HEK293 (cell line): ENCODE data around the gene ANO8.

ENCODE experiments used
- CTCF ChIA-PET: fragments of 350-600 bp; formaldehyde crosslinking; extraction: SDS; loops from one replicate; lab custom pipeline; 2021; ENCODE audit warnings: antibody characterized with exemption; lab: Yijun Ruan, JAX
- POLR2A ChIA-PET: fragments of 300-600 bp; formaldehyde crosslinking; extraction: SDS; loops from one replicate; lab custom pipeline; 2020; ENCODE audit warnings: antibody characterized with exemption, inconsistent platforms; lab: Yijun Ruan, JAX
- H3K27ac ChIP-seq: fragments of 200-500 bp; sonication (Bioruptor generic); 2 replicates; pipeline ENCODE4 v1.5.1; 2014; ENCODE audit warnings: low read depth, low read length, control low read depth, inconsistent platforms; ENCODE audit errors: extremely low read depth
- H3K36me3 ChIP-seq, 2 experiments: fragments of 200-500 bp in 1 of 2; sonication (Bioruptor generic) in 1 of 2; 1 replicate in 1 of 2; 2 replicates in 1 of 2; pipeline ENCODE4 v1.5.1; 2014 to 2017; ENCODE audit warnings: inconsistent platforms in 2 of 2, low read length in 2 of 2; ENCODE audit not compliant: control insufficient read depth in 2 of 2, insufficient read depth in 1 of 2
- H3K4me1 ChIP-seq: fragments of 200-500 bp; sonication (Bioruptor generic); 2 replicates; pipeline ENCODE4 v1.5.1; 2014; ENCODE audit warnings: mild to moderate bottlenecking, low read length, inconsistent platforms; ENCODE audit not compliant: control insufficient read depth, insufficient read depth
- H3K4me3 ChIP-seq: 2 replicates; pipeline ENCODE4 v1.5.1; 2011; ENCODE audit warnings: low read depth, mild to moderate bottlenecking, control low read depth, low read length, moderate library complexity
- H3K9me3 ChIP-seq: fragments of 200-500 bp; sonication (Bioruptor generic); 2 replicates; pipeline ENCODE4 v1.5.1; 2014; ENCODE audit warnings: low read depth, low read length, inconsistent platforms; ENCODE audit not compliant: control insufficient read depth, insufficient read depth
- GLIS2 ChIP-seq: fragments of 450-650 bp; formaldehyde crosslinking; IDR thresholded peaks from 2 replicates; pipeline ENCODE4 v1.5.1; 2016; ENCODE audit warnings: missing biosample characterization, missing genetic modification characterization
- KLF16 ChIP-seq: fragments of 450-650 bp; formaldehyde crosslinking; IDR thresholded peaks from 2 replicates; pipeline ENCODE4 v1.5.1; 2017; ENCODE audit warnings: missing biosample characterization, missing genetic modification characterization
- MEIS1 ChIP-seq: sonication (generic); formaldehyde crosslinking; IDR thresholded peaks from 2 replicates; pipeline ENCODE4 v1.8.1; 2022; ENCODE audit warnings: missing genetic modification reagents, mild to moderate bottlenecking, borderline replicate concordance
- SCRT2 ChIP-seq: fragments of 450-650 bp; formaldehyde crosslinking; IDR thresholded peaks from 2 replicates; pipeline ENCODE4 v1.5.1; 2016; ENCODE audit warnings: missing biosample characterization, missing genetic modification characterization
- SP3 ChIP-seq: fragments of 450-650 bp; formaldehyde crosslinking; IDR thresholded peaks from 2 replicates; pipeline ENCODE4 v1.5.1; 2016; ENCODE audit warnings: missing biosample characterization, missing genetic modification characterization
- YY1 ChIP-seq: fragments of 450-650 bp; formaldehyde crosslinking; IDR thresholded peaks from 2 replicates; pipeline ENCODE4 v1.5.1; 2018; ENCODE audit warnings: missing biosample characterization, missing genetic modification characterization
- ZBTB17 ChIP-seq: fragments of 450-650 bp; formaldehyde crosslinking; IDR thresholded peaks from 2 replicates; pipeline ENCODE4 v1.5.1; 2016; ENCODE audit warnings: missing biosample characterization, missing genetic modification characterization
- ZNF132 ChIP-seq: fragments of 450-650 bp; formaldehyde crosslinking; IDR thresholded peaks from 2 replicates; pipeline ENCODE4 v1.5.1; 2017; ENCODE audit warnings: missing biosample characterization, missing genetic modification characterization, borderline replicate concordance
- ZNF16 ChIP-seq: fragments of 450-650 bp; formaldehyde crosslinking; IDR thresholded peaks from 2 replicates; pipeline ENCODE4 v1.5.1; 2016; ENCODE audit warnings: low read depth, missing biosample characterization, missing genetic modification characterization
- ZNF2 ChIP-seq: fragments of 450-650 bp; formaldehyde crosslinking; IDR thresholded peaks from 2 replicates; pipeline ENCODE4 v1.5.1; 2016; ENCODE audit warnings: missing biosample characterization, missing genetic modification characterization
- ZNF324 ChIP-seq: fragments of 450-650 bp; formaldehyde crosslinking; IDR thresholded peaks from 2 replicates; pipeline ENCODE4 v1.5.1; 2016; ENCODE audit warnings: missing biosample characterization, missing genetic modification characterization
- ZNF350 ChIP-seq: fragments of 450-650 bp; formaldehyde crosslinking; IDR thresholded peaks from 2 replicates; pipeline ENCODE4 v1.5.0; 2017; ENCODE audit warnings: missing biosample characterization, mild to moderate bottlenecking, missing genetic modification characterization
- ZNF501 ChIP-seq: fragments of 450-650 bp; formaldehyde crosslinking; IDR thresholded peaks from 2 replicates; pipeline ENCODE4 v1.5.1; 2016; ENCODE audit warnings: missing biosample characterization, missing genetic modification characterization
- ZNF596 ChIP-seq: fragments of 450-650 bp; IDR thresholded peaks from 2 replicates; pipeline ENCODE4 v1.5.0; 2018; ENCODE audit warnings: missing biosample characterization, mild to moderate bottlenecking, missing genetic modification characterization, moderate library complexity
- ZNF658 ChIP-seq: fragments of 450-650 bp; formaldehyde crosslinking; IDR thresholded peaks from 2 replicates; pipeline ENCODE4; 2016; ENCODE audit warnings: missing biosample characterization, missing genetic modification characterization
- ZNF664 ChIP-seq: fragments of 450-650 bp; formaldehyde crosslinking; IDR thresholded peaks from 2 replicates; pipeline ENCODE4 v1.5.1; 2016; ENCODE audit warnings: missing biosample characterization, missing genetic modification characterization
- ZNF677 ChIP-seq: fragments of 450-650 bp; IDR thresholded peaks from 2 replicates; pipeline ENCODE4 v1.5.0; 2018; ENCODE audit warnings: missing biosample characterization, mild to moderate bottlenecking, missing genetic modification characterization, moderate library complexity
- ZNF747 ChIP-seq: fragments of 450-650 bp; formaldehyde crosslinking; IDR thresholded peaks from 2 replicates; pipeline ENCODE4 v1.5.1; 2016; ENCODE audit warnings: missing biosample characterization, missing genetic modification characterization
- ZNF76 ChIP-seq: fragments of 450-650 bp; formaldehyde crosslinking; IDR thresholded peaks from 2 replicates; pipeline ENCODE4; 2016; ENCODE audit warnings: low read depth, missing biosample characterization, missing genetic modification characterization, borderline replicate concordance
- ZNF785 ChIP-seq: fragments of 450-650 bp; formaldehyde crosslinking; IDR thresholded peaks from 2 replicates; pipeline ENCODE4 v1.5.1; 2016; ENCODE audit warnings: missing biosample characterization, missing genetic modification characterization
- ZNF791 ChIP-seq: fragments of 450-650 bp; formaldehyde crosslinking; IDR thresholded peaks from 2 replicates; pipeline ENCODE4 v1.5.1; 2016; ENCODE audit warnings: missing biosample characterization, missing genetic modification characterization
- TF ChIP-seq, protein P1 (sequence below): fragments of 450-650 bp; IDR thresholded peaks from 2 replicates; pipeline ENCODE4 v1.5.1; 2018; ENCODE audit warnings: missing biosample characterization, missing genetic modification characterization
- TF ChIP-seq, protein P2 (sequence below): fragments of 450-650 bp; formaldehyde crosslinking; IDR thresholded peaks from 2 replicates; pipeline ENCODE4 v1.5.1; 2017; ENCODE audit warnings: missing biosample characterization, missing genetic modification characterization
- TF ChIP-seq, protein P3 (sequence below): fragments of 450-650 bp; formaldehyde crosslinking; IDR thresholded peaks from 2 replicates; pipeline ENCODE4 v1.5.1; 2016; ENCODE audit warnings: missing biosample characterization, missing genetic modification characterization
- TF ChIP-seq, protein P4 (sequence below): fragments of 450-650 bp; formaldehyde crosslinking; IDR thresholded peaks from 2 replicates; pipeline ENCODE4 v1.5.1; 2016; ENCODE audit warnings: missing biosample characterization, missing genetic modification characterization

Gene ANO8

DNA sequence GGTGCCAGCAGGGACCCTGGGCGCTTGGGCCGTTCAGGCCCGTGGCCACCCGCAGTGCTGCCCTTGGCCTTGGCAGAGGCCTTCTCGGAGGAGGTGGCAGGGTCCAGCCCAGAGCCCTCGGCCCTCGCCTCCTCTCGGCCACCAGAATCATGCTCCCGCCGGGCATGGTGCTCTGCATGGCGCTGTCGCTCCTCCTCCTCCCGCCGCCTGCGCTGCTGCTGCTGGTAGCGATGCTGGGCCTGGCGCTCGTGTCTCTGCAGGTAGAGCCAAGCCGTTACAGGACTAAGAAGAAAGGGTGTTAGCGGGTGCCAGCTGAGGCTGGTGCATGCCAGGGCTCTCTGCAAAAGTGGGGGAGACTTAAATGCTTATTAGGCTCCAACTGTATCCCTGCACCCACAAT lies 9.5 kb downstream of the ANO8 start (continued):
- TF ChIP-seq GLIS2 (tag by site-specific recombination) (no peak), ZNF132 (tag by site-specific recombination) (no peak), YY1 (tag by site-specific recombination) (no peak), SP3 (tag by site-specific recombination) (no peak)

DNA sequence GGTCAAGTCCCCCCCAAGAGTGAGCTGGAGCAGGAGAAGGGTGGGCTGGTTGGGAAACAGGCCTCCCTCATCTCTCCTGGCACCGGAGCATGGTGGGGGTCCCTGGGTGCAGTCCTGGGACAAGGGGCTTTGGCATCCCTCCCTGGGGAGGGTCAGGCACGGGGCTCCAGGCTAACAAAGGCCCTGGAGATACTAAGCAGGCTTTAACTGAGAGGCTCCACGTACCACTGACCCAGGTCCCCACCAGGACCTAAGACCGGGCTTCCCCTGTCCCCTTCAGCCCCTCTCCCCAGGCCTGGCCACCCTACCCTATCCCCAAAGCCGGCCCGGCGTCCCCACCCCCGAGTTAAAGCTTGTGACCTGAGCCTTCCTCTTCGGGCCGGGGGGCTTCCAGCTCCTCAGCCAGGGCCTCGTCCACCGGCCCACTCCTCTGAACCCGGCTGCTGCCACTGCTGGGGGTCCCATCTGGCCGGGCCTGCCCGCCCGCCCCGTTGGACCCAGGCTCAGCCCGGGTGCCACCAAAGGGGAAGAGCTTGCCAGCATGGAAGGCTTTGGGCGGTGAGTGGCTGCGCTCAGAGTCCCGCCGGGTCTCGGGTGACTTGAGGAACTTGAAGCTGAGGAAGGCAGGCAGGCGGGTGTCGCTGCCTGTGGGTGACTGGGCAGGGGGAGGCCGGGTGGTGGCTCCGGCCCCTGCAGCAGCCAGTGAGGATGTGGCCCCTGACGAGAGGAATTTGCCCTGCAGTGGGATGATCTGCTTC lies 10.1 kb downstream of the ANO8 start:
- TF ChIP-seq MEIS1 (CRISPR knock-in tag) (no peak), ZNF2 (tag by site-specific recombination) (no peak), ZNF664 (no peak), ZNF501 (tag by site-specific recombination) (no peak), ZNF350 (no peak), ZBTB17 (tag by site-specific recombination) (no peak), KLF16 (tag by site-specific recombination) (no peak), ZNF658 (tag by site-specific recombination) (no peak), ZNF16 (tag by site-specific recombination) (no peak), ZNF596 (tag by site-specific recombination) (no peak)
- TF ChIP-seq, protein P1, sequence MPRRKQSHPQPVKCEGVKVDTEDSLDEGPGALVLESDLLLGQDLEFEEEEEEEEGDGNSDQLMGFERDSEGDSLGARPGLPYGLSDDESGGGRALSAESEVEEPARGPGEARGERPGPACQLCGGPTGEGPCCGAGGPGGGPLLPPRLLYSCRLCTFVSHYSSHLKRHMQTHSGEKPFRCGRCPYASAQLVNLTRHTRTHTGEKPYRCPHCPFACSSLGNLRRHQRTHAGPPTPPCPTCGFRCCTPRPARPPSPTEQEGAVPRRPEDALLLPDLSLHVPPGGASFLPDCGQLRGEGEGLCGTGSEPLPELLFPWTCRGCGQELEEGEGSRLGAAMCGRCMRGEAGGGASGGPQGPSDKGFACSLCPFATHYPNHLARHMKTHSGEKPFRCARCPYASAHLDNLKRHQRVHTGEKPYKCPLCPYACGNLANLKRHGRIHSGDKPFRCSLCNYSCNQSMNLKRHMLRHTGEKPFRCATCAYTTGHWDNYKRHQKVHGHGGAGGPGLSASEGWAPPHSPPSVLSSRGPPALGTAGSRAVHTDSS (tag by site-specific recombination): no peak
- TF ChIP-seq, protein P2, sequence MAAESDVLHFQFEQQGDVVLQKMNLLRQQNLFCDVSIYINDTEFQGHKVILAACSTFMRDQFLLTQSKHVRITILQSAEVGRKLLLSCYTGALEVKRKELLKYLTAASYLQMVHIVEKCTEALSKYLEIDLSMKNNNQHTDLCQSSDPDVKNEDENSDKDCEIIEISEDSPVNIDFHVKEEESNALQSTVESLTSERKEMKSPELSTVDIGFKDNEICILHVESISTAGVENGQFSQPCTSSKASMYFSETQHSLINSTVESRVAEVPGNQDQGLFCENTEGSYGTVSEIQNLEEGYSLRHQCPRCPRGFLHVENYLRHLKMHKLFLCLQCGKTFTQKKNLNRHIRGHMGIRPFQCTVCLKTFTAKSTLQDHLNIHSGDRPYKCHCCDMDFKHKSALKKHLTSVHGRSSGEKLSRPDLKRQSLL (tag by site-specific recombination): no peak
- TF ChIP-seq, protein P3, sequence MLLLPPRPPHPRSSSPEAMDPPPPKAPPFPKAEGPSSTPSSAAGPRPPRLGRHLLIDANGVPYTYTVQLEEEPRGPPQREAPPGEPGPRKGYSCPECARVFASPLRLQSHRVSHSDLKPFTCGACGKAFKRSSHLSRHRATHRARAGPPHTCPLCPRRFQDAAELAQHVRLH (tag by site-specific recombination): no peak
- no peak overlapping the region for H3K27ac ChIP-seq
- no peaks in the 10 kb centered on the region for H3K9me3 ChIP-seq
- H3K4me3 ChIP-seq: no peak overlapping the region
- POLR2A ChIA-PET: interaction anchor here (1.6 to 2.2 kb wide), 2 partner anchors 9 to 15 kb away, joined by 4 to 12 read pairs; partner anchors contain the start of gene DDA1
- CTCF ChIA-PET: no interaction called here
- no peaks in the 10 kb centered on the region for H3K4me1 ChIP-seq
- peaks cover 0 to 32% of the 10 kb centered on the region in 2 experiments; a peak in 2 of 3 replicates for H3K36me3 ChIP-seq

DNA sequence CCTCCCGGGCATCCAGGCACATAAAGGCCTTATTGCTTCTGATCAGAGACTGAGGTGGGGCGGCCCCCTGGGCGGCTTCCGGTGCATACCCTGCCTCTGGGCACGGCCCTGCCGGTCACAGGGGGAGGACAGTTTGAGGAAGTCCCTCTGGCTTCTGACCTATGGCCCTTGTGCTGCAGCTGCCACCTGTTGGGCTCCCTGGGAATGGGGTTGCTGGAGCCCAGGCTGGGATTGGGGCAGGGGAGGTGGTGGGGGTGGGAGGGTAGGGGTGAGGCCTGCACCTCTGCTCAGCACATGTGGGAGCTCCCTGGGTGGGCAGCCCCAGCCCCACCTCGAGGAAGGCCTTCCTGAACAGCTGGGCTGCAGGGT lies 10.7 kb downstream of the ANO8 start:
- Histone ChIP-seq H3K4me1 (no peaks in the 10 kb centered on the region), H3K9me3 (no peaks in the 10 kb centered on the region), H3K27ac (no peak overlapping the region), H3K4me3 (no peak overlapping the region), H3K36me3 (peaks cover 0 to 38% of the 10 kb centered on the region in 2 experiments; a peak in 2 of 3 replicates)
- ChIA-PET POLR2A (interaction anchor here (1.6 to 2.2 kb wide), 2 partner anchors 10 to 14 kb away, joined by 4 to 12 read pairs; partner anchors contain the start of gene DDA1), CTCF (no interaction called here)
- TF ChIP-seq SCRT2 (tag by site-specific recombination) (peak; percentile 71; the same call in 1 of the 2 replicates), ZNF791 (tag by site-specific recombination) (no peak), ZNF747 (tag by site-specific recombination) (no peak), ZNF324 (tag by site-specific recombination) (no peak), ZNF677 (no peak), ZNF76 (tag by site-specific recombination) (no peak), ZNF785 (tag by site-specific recombination) (no peak)
- TF ChIP-seq, protein P4, sequence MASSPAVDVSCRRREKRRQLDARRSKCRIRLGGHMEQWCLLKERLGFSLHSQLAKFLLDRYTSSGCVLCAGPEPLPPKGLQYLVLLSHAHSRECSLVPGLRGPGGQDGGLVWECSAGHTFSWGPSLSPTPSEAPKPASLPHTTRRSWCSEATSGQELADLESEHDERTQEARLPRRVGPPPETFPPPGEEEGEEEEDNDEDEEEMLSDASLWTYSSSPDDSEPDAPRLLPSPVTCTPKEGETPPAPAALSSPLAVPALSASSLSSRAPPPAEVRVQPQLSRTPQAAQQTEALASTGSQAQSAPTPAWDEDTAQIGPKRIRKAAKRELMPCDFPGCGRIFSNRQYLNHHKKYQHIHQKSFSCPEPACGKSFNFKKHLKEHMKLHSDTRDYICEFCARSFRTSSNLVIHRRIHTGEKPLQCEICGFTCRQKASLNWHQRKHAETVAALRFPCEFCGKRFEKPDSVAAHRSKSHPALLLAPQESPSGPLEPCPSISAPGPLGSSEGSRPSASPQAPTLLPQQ: no peak
